ENCODE results near the gene SCGB1A1. TPM values are rescaled to one million over a fixed set of nuclear protein-coding genes. Genes with fewer than 3 reads are reported as not detected.

SCGB1A1 gene
- total RNA-seq, 2 donors from 2014 or later, result not detected

GRCh38 chr11:62452839-62453468 lies 34.1 kb downstream of the SCGB1A1 start:
- H3K4me1 ChIP-seq (ENCODE audit: control insufficient read depth in 1 of 2, low read depth in 2 of 2), result no peaks in the 10 kb centered on the region
- no peaks in the 10 kb centered on the region for H3K9me3 ChIP-seq
- ATAC-seq (ENCODE audit: insufficient number of reproducible peaks, low FRiP score, low read depth) (no peak), DNase-seq (ENCODE audit: low spot score) (no peak)
- H3K4me3 ChIP-seq, result no peak overlapping the region
- no peak overlapping the region for H3K27ac ChIP-seq
- no peaks in the 10 kb centered on the region for H3K36me3 ChIP-seq
- H3K27me3 ChIP-seq (replicated peaks; ENCODE audit: insufficient read depth), result no peaks in the 10 kb centered on the region
- no peak for TF ChIP-seq CTCF (IDR thresholded peaks at IDR 0.05)

- no peak overlapping the region for H3K27ac ChIP-seq
- TF ChIP-seq CTCF (IDR thresholded peaks at IDR 0.05), result no peak
Measured at GRCh38 chr11:62456630-62457029, 37.8 kb downstream of the SCGB1A1 start.

GRCh38 chr11:62457478-62457877 lies 38.6 kb downstream of the SCGB1A1 start:
- no peaks in the 10 kb centered on the region for H3K36me3 ChIP-seq
- DNase-seq (ENCODE audit: low spot score) (no peak), ATAC-seq (ENCODE audit: insufficient number of reproducible peaks, low FRiP score, low read depth) (no peak)
- no peak overlapping the region for H3K27ac ChIP-seq
- peaks cover 0 to 8% of the 10 kb centered on the region in 2 donors for H3K4me1 ChIP-seq (ENCODE audit: control insufficient read depth in 1 of 2, low read depth in 2 of 2)
- no peaks in the 10 kb centered on the region for H3K9me3 ChIP-seq
- no peak overlapping the region for H3K4me3 ChIP-seq
- TF ChIP-seq CTCF (IDR thresholded peaks at IDR 0.05), result no peak
- H3K27me3 ChIP-seq (replicated peaks; ENCODE audit: insufficient read depth), result no peaks in the 10 kb centered on the region

More at GRCh38 chr11:62456630-62457029, 37.8 kb downstream of the SCGB1A1 start:
- ATAC-seq (ENCODE audit: insufficient number of reproducible peaks, low FRiP score, low read depth), result no peak
- Histone ChIP-seq H3K9me3 (no peaks in the 10 kb centered on the region), H3K4me1 (ENCODE audit: control insufficient read depth in 1 of 2, low read depth in 2 of 2) (peaks cover 0 to 3% of the 10 kb centered on the region in 2 donors), H3K36me3 (no peaks in the 10 kb centered on the region), H3K27me3 (replicated peaks; ENCODE audit: insufficient read depth) (no peaks in the 10 kb centered on the region), H3K4me3 (no peak overlapping the region)
- no peak for DNase-seq (ENCODE audit: low spot score)

GRCh38 chr11:62458212-62459002 lies 39.6 kb downstream of the SCGB1A1 start:
- Histone ChIP-seq H3K27me3 (replicated peaks; ENCODE audit: insufficient read depth) (no peaks in the 10 kb centered on the region), H3K9me3 (no peaks in the 10 kb centered on the region), H3K4me1 (ENCODE audit: control insufficient read depth in 1 of 2, low read depth in 2 of 2) (peaks cover 0 to 8% of the 10 kb centered on the region in 2 donors), H3K4me3 (no peak overlapping the region), H3K27ac (no peak overlapping the region), H3K36me3 (no peaks in the 10 kb centered on the region)
- ATAC-seq (ENCODE audit: insufficient number of reproducible peaks, low FRiP score, low read depth) (no peak), DNase-seq (ENCODE audit: low spot score) (no peak)
- no peak for TF ChIP-seq CTCF (IDR thresholded peaks at IDR 0.05)

GRCh38 chr11:62459080-62459479 lies 40.2 kb downstream of the SCGB1A1 start:
- Histone ChIP-seq H3K27me3 (replicated peaks; ENCODE audit: insufficient read depth) (no peaks in the 10 kb centered on the region), H3K4me1 (ENCODE audit: control insufficient read depth in 1 of 2, low read depth in 2 of 2) (peaks cover 0 to 8% of the 10 kb centered on the region in 2 donors), H3K4me3 (no peak overlapping the region), H3K36me3 (no peaks in the 10 kb centered on the region), H3K27ac (no peak overlapping the region), H3K9me3 (no peaks in the 10 kb centered on the region)
- no peak for ATAC-seq (ENCODE audit: insufficient number of reproducible peaks, low FRiP score, low read depth)
- DNase-seq (ENCODE audit: low spot score), result no peak
- no peak for TF ChIP-seq CTCF (IDR thresholded peaks at IDR 0.05)
